Prostate gland (tissue), 2 donors: Measurements from ENCODE around the gene ORC3.

Source experiments
- POLR2A ChIP-seq: fragments of 450-650 bp; IDR thresholded peaks from one replicate; pipeline ENCODE4 v1.6.1; 2016; ENCODE audit warnings: antibody characterized with exemption, mild to moderate bottlenecking
- TF ChIP-seq, protein P1 (sequence below), 4 experiments: fragments of 200-600 bp in 2 of 4; fragments of 450-650 bp in 2 of 4; sonication (generic) in 2 of 4; IDR thresholded peaks; 1 replicate in 3 of 4; 2 replicates in 1 of 4; pipeline ENCODE4 v1.5.1; 2016 to 2019; ENCODE audit warnings: antibody characterized with exemption in 4 of 4, mild to moderate bottlenecking in 2 of 4, moderate library complexity in 2 of 4

DNA sequence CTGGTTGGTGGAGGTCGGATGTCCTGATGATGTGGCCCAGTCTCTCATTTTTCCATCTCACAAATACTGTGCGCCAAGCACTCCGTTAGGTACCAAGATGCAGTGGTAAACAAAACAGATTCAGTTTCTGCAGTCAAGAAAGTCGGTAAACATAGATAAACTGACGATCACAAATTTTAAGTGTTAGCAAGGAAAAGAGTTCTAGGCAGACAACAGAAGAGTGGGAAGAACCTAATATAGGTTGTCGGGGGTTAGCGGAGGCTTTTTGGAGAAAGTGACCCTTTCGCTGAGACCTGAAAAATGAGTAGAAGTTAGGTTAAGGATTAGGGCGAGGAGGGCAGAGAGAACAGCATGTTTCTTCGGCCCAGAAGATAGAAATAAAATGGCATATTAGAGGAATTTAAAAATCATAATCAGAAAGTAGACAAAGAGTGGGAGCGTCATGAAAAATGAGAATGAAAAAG, 514 bp downstream of the ORC3 start:
- TF ChIP-seq, protein P1, sequence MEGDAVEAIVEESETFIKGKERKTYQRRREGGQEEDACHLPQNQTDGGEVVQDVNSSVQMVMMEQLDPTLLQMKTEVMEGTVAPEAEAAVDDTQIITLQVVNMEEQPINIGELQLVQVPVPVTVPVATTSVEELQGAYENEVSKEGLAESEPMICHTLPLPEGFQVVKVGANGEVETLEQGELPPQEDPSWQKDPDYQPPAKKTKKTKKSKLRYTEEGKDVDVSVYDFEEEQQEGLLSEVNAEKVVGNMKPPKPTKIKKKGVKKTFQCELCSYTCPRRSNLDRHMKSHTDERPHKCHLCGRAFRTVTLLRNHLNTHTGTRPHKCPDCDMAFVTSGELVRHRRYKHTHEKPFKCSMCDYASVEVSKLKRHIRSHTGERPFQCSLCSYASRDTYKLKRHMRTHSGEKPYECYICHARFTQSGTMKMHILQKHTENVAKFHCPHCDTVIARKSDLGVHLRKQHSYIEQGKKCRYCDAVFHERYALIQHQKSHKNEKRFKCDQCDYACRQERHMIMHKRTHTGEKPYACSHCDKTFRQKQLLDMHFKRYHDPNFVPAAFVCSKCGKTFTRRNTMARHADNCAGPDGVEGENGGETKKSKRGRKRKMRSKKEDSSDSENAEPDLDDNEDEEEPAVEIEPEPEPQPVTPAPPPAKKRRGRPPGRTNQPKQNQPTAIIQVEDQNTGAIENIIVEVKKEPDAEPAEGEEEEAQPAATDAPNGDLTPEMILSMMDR (IDR thresholded peaks at IDR 0.05) = no peak
- TF ChIP-seq POLR2A = no peak
